H9 (cell line): ENCODE results near the gene TM9SF4. TPM values are rescaled to one million over a fixed set of nuclear protein-coding genes. Genes with fewer than 3 reads are reported as not detected.

Experiments
- DNase-seq: peaks from one replicate; pipeline ENCODE4 v3.0.0-alpha.2; 2017
- H2AFZ ChIP-seq: one replicate; pipeline ENCODE4 v1.6.1; 2013; ENCODE audit warnings: mild to moderate bottlenecking, low read length, control low read depth, moderate library complexity
- H2AK5ac ChIP-seq: 2 replicates; pipeline ENCODE4 v1.6.1; 2013; ENCODE audit warnings: low read length, control low read depth, mixed read lengths; ENCODE audit not compliant: insufficient read length
- H2BK120ac ChIP-seq: one replicate; pipeline ENCODE4 v1.6.1; 2013; ENCODE audit warnings: low read depth, mild to moderate bottlenecking, low read length, control low read depth, inconsistent platforms; ENCODE audit not compliant: poor library complexity, severe bottlenecking
- H2BK12ac ChIP-seq: 2 replicates; pipeline ENCODE4 v1.6.1; 2013; ENCODE audit warnings: low read length, control low read depth, mixed read lengths, low read depth; ENCODE audit not compliant: insufficient read length
- H2BK15ac ChIP-seq: 2 replicates; pipeline ENCODE4 v1.6.1; 2013; ENCODE audit warnings: low read depth, low read length, control low read depth
- H2BK20ac ChIP-seq: one replicate; pipeline ENCODE4 v1.6.1; 2013; ENCODE audit warnings: low read depth, mild to moderate bottlenecking, low read length, control low read depth, inconsistent platforms; ENCODE audit not compliant: poor library complexity, severe bottlenecking
- H2BK5ac ChIP-seq: 2 replicates; pipeline ENCODE4 v1.6.1; 2013; ENCODE audit warnings: low read length, control low read depth, mixed read lengths; ENCODE audit not compliant: insufficient read length
- H3K14ac ChIP-seq: 2 replicates; pipeline ENCODE4 v1.6.1; 2013; ENCODE audit warnings: low read length, control low read depth; ENCODE audit not compliant: insufficient read depth
- H3K18ac ChIP-seq: 2 replicates; pipeline ENCODE4 v1.6.1; 2013; ENCODE audit warnings: low read depth, mild to moderate bottlenecking, mixed read lengths, low read length, control low read depth; ENCODE audit not compliant: insufficient read length
- H3K23ac ChIP-seq: 2 replicates; pipeline ENCODE4 v1.6.1; 2013; ENCODE audit warnings: low read length, control low read depth, mixed read lengths, low read depth; ENCODE audit not compliant: insufficient read length
- H3K23me2 ChIP-seq: 2 replicates; pipeline ENCODE4 v1.6.1; 2013; ENCODE audit warnings: low read depth, mild to moderate bottlenecking, mixed read lengths, low read length, control low read depth; ENCODE audit not compliant: insufficient read length, poor library complexity, severe bottlenecking
- H3K27ac ChIP-seq: 2 replicates; pipeline ENCODE4 v1.5.1; 2013; ENCODE audit warnings: low read length, control low read depth, mixed read lengths, low read depth; ENCODE audit not compliant: insufficient read length
- H3K27me3 ChIP-seq: 2 replicates; pipeline ENCODE4 v1.6.1; 2013; ENCODE audit warnings: low read length, control low read depth, inconsistent platforms; ENCODE audit not compliant: insufficient read depth
- H3K4ac ChIP-seq: 2 replicates; pipeline ENCODE4 v1.6.1; 2013; ENCODE audit warnings: low read depth, mild to moderate bottlenecking, control low read depth, inconsistent platforms, low read length, moderate library complexity
- H3K4me1 ChIP-seq: 2 replicates; pipeline ENCODE4 v1.6.1; 2013; ENCODE audit warnings: low read length, control low read depth, inconsistent platforms; ENCODE audit not compliant: insufficient read depth
- H3K4me2 ChIP-seq: 2 replicates; pipeline ENCODE4 v1.6.1; 2013; ENCODE audit warnings: low read length, control low read depth, mixed read lengths; ENCODE audit not compliant: insufficient read length, insufficient read depth
- H3K56ac ChIP-seq: 2 replicates; pipeline ENCODE4 v1.6.1; 2013; ENCODE audit warnings: low read depth, mild to moderate bottlenecking, mixed read lengths, low read length, control low read depth; ENCODE audit not compliant: insufficient read length
- H3K79me1 ChIP-seq: 2 replicates; pipeline ENCODE4 v1.6.1; 2013; ENCODE audit warnings: low read depth, mild to moderate bottlenecking, moderate library complexity, low read length, control low read depth, inconsistent platforms; ENCODE audit not compliant: insufficient read depth, poor library complexity, severe bottlenecking
- H3K79me2 ChIP-seq: 2 replicates; pipeline ENCODE4 v1.6.1; 2013; ENCODE audit warnings: low read length, control low read depth, inconsistent platforms; ENCODE audit not compliant: insufficient read depth
- H3K9ac ChIP-seq: 2 replicates; pipeline ENCODE4 v1.6.1; 2013; ENCODE audit warnings: low read length, control low read depth, mixed read lengths; ENCODE audit not compliant: insufficient read length; ENCODE audit errors: extremely low read depth
- H3K9me3 ChIP-seq: one replicate; pipeline ENCODE4 v1.6.1; 2013; ENCODE audit warnings: low read depth, low read length, inconsistent platforms; ENCODE audit not compliant: control insufficient read depth
- H3T11ph ChIP-seq: one replicate; pipeline ENCODE4 v1.6.1; 2013; ENCODE audit warnings: mild to moderate bottlenecking, low read length, control low read depth, inconsistent platforms
- H4K20me1 ChIP-seq: one replicate; pipeline ENCODE4 v1.6.1; 2013; ENCODE audit not compliant: control insufficient read depth, insufficient read length, insufficient read depth
- H4K5ac ChIP-seq: 2 replicates; pipeline ENCODE4 v1.6.1; 2013; ENCODE audit warnings: low read depth, mild to moderate bottlenecking, mixed read lengths, low read length, control low read depth; ENCODE audit not compliant: insufficient read length
- H4K8ac ChIP-seq: replicated peaks from 2 replicates; pipeline ENCODE4 v1.6.1; 2013; ENCODE audit warnings: low read length, control low read depth, mixed read lengths, low read depth; ENCODE audit not compliant: insufficient read length
- H4K91ac ChIP-seq: 2 replicates; pipeline ENCODE4 v1.6.1; 2013; ENCODE audit warnings: low read depth, mild to moderate bottlenecking, moderate library complexity, mixed read lengths, low read length, control low read depth; ENCODE audit not compliant: insufficient read length
- H3K27ac Mint-ChIP-seq, 3 experiments: 2 replicates in 2 of 3; 3 replicates in 1 of 3; pipeline ENCODE4 v1.8.0; 2020 to 2021; ENCODE audit warnings: mixed read lengths in 3 of 3, mild to moderate bottlenecking in 1 of 3, moderate library complexity in 1 of 3
- H3K27me3 Mint-ChIP-seq: 2 replicates; pipeline ENCODE4 v1.8.0; 2021; ENCODE audit warnings: low read depth, mild to moderate bottlenecking, moderate library complexity, mixed read lengths
- H3K36me3 Mint-ChIP-seq, 3 experiments: 2 replicates in 2 of 3; 3 replicates in 1 of 3; pipeline ENCODE4 v1.8.0; 2020 to 2021; ENCODE audit warnings: low read depth in 3 of 3, mixed read lengths in 3 of 3; ENCODE audit not compliant: insufficient read depth in 1 of 3
- H3K4me1 Mint-ChIP-seq, 2 experiments: 2 replicates each; pipeline ENCODE4 v1.8.0; 2020; ENCODE audit warnings: mixed read lengths in 2 of 2
- H3K4me3 Mint-ChIP-seq, 2 experiments: 2 replicates in 1 of 2; 3 replicates in 1 of 2; pipeline ENCODE4 v1.8.0; 2020 to 2021; ENCODE audit warnings: mild to moderate bottlenecking in 2 of 2, mixed read lengths in 2 of 2, moderate library complexity in 1 of 2
- H3K9me3 Mint-ChIP-seq, 2 experiments: 2 replicates in 1 of 2; 3 replicates in 1 of 2; pipeline ENCODE4 v1.8.0; 2020; ENCODE audit warnings: mild to moderate bottlenecking in 2 of 2, mixed read lengths in 2 of 2, moderate library complexity in 1 of 2
- CTCF ChIP-seq: fragments of 200-600 bp; sonication (generic); conservative IDR thresholded peaks from 3 replicates; pipeline ENCODE4 v1.8.0; 2021; ENCODE audit warnings: antibody characterized with exemption, mild to moderate bottlenecking
- WGBS: extraction: QIAGEN DNeasy Blood & Tissue Kit; methylation state at CpG from one replicate; pipeline ENCODE4 v1.1.7; 2013; ENCODE audit warnings: missing lambda C conversion rate, low lambda C conversion rate, mixed read lengths; ENCODE audit not compliant: insufficient read length; ENCODE audit errors: extremely low coverage; 5-methylcytosine and 5-hydroxymethylcytosine counted together
- total RNA-seq: library from RNA; stranded (reverse); gene quantifications from 2 replicates; pipeline ENCODE4 v1.2.1, GENCODE V29; 2021

Gene TM9SF4
- total RNA-seq, 1 experiment from 2014 or later: 62.3 TPM

- Histone ChIP-seq H3K27me3 (no peaks in the 10 kb centered on the region), H3T11ph (no peak overlapping the region), H4K20me1 (no peaks in the 10 kb centered on the region), H4K5ac (no peak overlapping the region), H2AFZ (no peak overlapping the region), H3K9ac (no peak overlapping the region), H2BK20ac (no peak overlapping the region), H4K8ac (no peak overlapping the region), H3K4me1 (0 out of 2 replicates have a peak, but pooled peaks cover 3% of the 10 kb centered on the region), H2BK120ac (no peak overlapping the region), H3K4ac (no peak overlapping the region), H3K27ac (no peak overlapping the region), H2AK5ac (no peak overlapping the region), H3K56ac (no peak overlapping the region), H2BK5ac (no peak overlapping the region), H3K79me2 (peaks cover 11% of the 10 kb centered on the region; the same call in 1 of the 2 replicates), H2BK12ac (no peak overlapping the region), H3K9me3 (no peaks in the 10 kb centered on the region), H3K4me2 (no peak overlapping the region), H3K79me1 (no peaks in the 10 kb centered on the region), H3K14ac (no peak overlapping the region), H3K23ac (no peak overlapping the region), H4K91ac (no peak overlapping the region), H3K18ac (no peak overlapping the region), H2BK15ac (no peak overlapping the region), H3K23me2 (peaks cover 6% of the 10 kb centered on the region)
- peaks cover 0 to 13% (median 6%) of the 10 kb centered on the region in 3 experiments; a peak in 6 of 7 replicates for H3K36me3 Mint-ChIP-seq
- H3K4me1 Mint-ChIP-seq: peaks cover 25 to 27% of the 10 kb centered on the region in 2 experiments
- H3K27me3 Mint-ChIP-seq: no peaks in the 10 kb centered on the region; the same call in 1 of the 2 replicates
- no peaks in the 10 kb centered on the region for H3K9me3 Mint-ChIP-seq
- H3K4me3 Mint-ChIP-seq: no peak overlapping the region
- WGBS: no CpG with 5 or more reads among the region's 2 CpGs
- H3K27ac Mint-ChIP-seq: no peak overlapping the region
- no peak for TF ChIP-seq CTCF
- DNase-seq: no peak
Observed at GRCh38 chr20:32113591-32114260, 4.2 kb downstream of the TM9SF4 start.
